ENCODE measurements around the gene EQTN.

EQTN gene

DNA sequence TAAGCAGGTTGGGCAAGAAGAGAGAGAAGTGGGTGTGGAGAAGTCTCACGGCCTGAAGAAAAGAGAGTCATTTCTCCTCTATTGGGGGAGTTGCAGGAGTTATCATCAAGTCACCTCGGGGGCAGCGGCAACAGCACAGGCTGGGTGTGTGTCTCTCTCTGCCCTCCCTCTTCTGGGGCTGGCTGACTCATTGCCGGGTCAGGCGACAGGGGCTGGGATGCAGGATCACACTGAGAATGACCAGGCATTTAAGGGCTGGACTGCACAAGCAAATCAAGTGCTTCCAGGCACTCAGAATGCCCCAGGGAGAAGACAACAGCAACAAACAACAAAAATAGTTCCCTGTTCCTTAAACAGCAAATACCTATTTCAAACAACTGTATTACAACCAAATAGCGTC lies 6.3 kb upstream of the EQTN start:
- H3K9me3 ChIP-seq (ENCODE audit: control insufficient read depth, low read length): no peaks in the 10 kb centered on the region
- H3K4me3 ChIP-seq (ENCODE audit: insufficient read depth, low read depth, low read length): no peak overlapping the region
- no peaks in the 10 kb centered on the region for H3K4me1 ChIP-seq (ENCODE audit: control insufficient read depth, insufficient read depth, low read length)
- H3K36me3 ChIP-seq (ENCODE audit: control insufficient read depth, insufficient read depth, low read length): no peaks in the 10 kb centered on the region
- no peak overlapping the region for H3K27ac ChIP-seq (ENCODE audit: insufficient read depth, low read depth, low read length, poor library complexity, severe bottlenecking)
- H3K27me3 ChIP-seq (ENCODE audit: control insufficient read depth, insufficient read depth, low read length, poor library complexity, severe bottlenecking): no peaks in the 10 kb centered on the region
- WGBS, 2 experiments: 52 to 62% methylated on average over 5 to 6 of the region's 6 CpGs

DNA sequence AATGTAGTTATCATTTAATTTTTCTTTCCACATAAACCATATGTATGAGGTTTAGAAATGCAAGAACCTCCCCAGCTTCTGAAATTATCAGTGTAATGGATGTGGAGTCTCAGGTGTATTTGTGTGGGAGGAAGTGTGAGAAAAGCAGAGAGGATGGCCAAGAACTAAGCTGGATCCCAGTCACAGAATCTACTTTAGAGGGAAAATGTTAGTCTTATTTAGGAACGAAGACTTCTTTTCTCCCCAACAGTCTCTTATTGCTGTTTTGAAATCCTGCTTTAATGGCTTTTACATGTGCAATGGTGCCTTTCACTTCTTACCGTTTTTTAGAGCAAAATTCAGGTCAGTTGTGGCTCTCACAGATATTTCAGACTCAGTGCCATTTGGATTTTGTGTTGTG lies 3.0 kb downstream of the EQTN start:
- Histone ChIP-seq H3K36me3 (ENCODE audit: control insufficient read depth, insufficient read depth, low read length) (no peaks in the 10 kb centered on the region), H3K27ac (ENCODE audit: insufficient read depth, low read depth, low read length, poor library complexity, severe bottlenecking) (no peak overlapping the region)

DNA sequence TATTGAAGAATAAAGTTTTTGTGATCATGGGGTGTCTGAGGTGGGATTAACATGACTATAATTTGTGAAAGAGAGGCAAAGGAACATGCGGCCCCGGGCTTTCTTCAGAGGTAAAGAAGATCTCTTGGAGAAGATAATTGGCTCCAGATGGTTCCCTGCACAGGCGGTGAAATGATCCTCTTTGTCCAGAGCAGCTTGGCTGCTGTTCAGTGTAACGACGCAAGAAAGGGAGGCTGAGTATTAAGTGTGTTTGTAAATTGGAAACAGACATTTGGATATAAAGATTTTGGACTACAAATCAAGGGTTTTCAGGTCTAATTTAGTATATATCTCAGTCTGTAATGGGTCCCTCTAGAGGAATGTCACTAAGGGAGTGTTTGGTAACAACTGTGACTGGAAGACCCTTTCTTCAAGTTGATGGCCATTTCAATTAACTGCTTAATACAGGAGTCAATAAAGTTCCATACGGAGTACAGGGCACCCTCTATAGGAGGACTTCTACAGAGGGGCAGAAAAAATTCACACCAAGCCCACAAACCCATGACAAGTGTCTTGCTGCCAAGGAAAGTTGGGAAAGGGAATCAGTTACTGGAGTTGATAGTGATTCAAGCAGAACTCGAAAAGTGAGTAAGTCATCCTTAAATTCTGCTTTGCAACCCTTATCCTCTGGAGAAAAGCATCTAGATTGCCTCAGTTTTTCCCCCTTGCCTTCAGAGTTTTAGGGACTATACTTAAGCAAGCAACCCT lies 4.1 kb downstream of the EQTN start:
- H3K9me3 ChIP-seq (ENCODE audit: control insufficient read depth, low read length): no peaks in the 10 kb centered on the region
- H3K27ac ChIP-seq (ENCODE audit: insufficient read depth, low read depth, low read length, poor library complexity, severe bottlenecking): no peak overlapping the region
- no peaks in the 10 kb centered on the region for H3K4me1 ChIP-seq (ENCODE audit: control insufficient read depth, insufficient read depth, low read length)
- no peaks in the 10 kb centered on the region for H3K36me3 ChIP-seq (ENCODE audit: control insufficient read depth, insufficient read depth, low read length)
- no peak overlapping the region for H3K4me3 ChIP-seq (ENCODE audit: insufficient read depth, low read depth, low read length)
- H3K27me3 ChIP-seq (ENCODE audit: control insufficient read depth, insufficient read depth, low read length, poor library complexity, severe bottlenecking): no peaks in the 10 kb centered on the region
- WGBS, 2 experiments: 91 to 93% methylated on average over 6 to 7 of the region's 7 CpGs

More for the DNA sequence above, 3.0 kb downstream of the EQTN start:
- WGBS, 2 experiments: 89 to 96% methylated on average over 2 of the region's 2 CpGs
- H3K4me3 ChIP-seq (ENCODE audit: insufficient read depth, low read depth, low read length): no peak overlapping the region
- H3K9me3 ChIP-seq (ENCODE audit: control insufficient read depth, low read length): no peaks in the 10 kb centered on the region
- H3K27me3 ChIP-seq (ENCODE audit: control insufficient read depth, insufficient read depth, low read length, poor library complexity, severe bottlenecking): no peaks in the 10 kb centered on the region
- no peaks in the 10 kb centered on the region for H3K4me1 ChIP-seq (ENCODE audit: control insufficient read depth, insufficient read depth, low read length)

DNA sequence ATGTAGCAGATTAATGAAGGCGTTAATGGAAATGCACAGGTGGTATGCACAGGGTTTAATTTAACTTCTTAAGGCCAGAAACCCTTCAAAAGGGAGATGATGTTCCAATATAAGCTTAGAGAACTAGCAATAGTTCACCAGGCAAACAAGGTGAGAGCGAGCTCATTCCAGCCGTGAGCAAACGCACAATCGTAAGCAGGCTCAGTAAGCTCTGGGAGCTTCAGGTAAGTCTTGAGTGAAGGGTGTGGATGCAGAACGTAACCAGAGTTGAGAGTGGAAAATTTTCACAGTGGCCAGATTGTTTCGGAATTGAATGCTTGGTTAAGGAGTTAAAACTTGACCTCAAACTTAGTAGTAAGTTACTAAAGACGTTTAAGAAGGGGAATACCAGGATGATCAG lies 5.7 kb downstream of the EQTN start:
- H3K27ac ChIP-seq (ENCODE audit: insufficient read depth, low read depth, low read length, poor library complexity, severe bottlenecking): no peak overlapping the region
- 92 to 93% methylated on average over 7 to 8 of the region's 8 CpGs for WGBS, 2 experiments
- no peaks in the 10 kb centered on the region for H3K27me3 ChIP-seq (ENCODE audit: control insufficient read depth, insufficient read depth, low read length, poor library complexity, severe bottlenecking)
- no peaks in the 10 kb centered on the region for H3K4me1 ChIP-seq (ENCODE audit: control insufficient read depth, insufficient read depth, low read length)
- no peaks in the 10 kb centered on the region for H3K9me3 ChIP-seq (ENCODE audit: control insufficient read depth, low read length)
- H3K4me3 ChIP-seq (ENCODE audit: insufficient read depth, low read depth, low read length): no peak overlapping the region
- H3K36me3 ChIP-seq (ENCODE audit: control insufficient read depth, insufficient read depth, low read length): no peaks in the 10 kb centered on the region

DNA sequence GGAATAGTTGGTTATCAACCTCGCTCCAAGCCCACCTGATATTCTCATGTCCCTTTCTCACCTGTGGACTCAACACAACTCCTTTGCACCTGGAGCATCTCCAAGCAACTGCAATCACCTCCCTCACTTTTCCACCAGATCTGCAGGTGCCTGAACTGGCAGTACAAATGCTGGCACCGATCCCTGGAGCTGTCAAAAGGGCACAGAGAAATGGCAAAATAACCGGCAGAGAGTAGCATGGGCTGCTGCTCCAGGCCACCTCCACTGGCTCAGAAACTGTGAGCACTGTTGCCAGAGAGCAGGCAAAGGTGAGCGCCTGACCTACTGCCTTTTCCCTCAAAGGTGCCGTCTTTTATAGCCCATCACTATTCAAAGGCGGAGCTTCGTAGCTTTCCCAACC lies 14.7 kb downstream of the EQTN start:
- no peak overlapping the region for H3K4me3 ChIP-seq (ENCODE audit: insufficient read depth, low read depth, low read length)
- 88 to 92% methylated on average over 7 of the region's 7 CpGs for WGBS, 2 experiments

DNA sequence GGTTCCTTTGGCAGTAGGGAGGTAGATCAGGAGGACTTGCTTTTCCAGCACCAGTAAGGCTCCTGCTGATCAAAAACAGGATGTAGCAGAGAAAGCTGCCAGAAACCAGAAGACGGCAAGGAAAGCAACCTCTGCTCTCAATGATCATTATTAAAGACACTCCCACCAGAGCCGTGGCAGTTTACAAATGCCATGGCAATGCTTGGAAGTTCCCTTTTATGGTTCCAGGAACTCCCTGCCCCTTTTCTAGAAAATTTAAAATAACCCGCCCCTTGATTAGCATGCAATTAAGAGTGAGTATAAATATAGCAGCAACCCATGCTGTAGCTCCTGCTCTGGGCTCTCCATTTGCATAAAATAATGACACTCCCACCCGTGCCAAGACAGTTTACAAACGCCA lies 16.1 kb downstream of the EQTN start:
- Histone ChIP-seq H3K4me3 (ENCODE audit: insufficient read depth, low read depth, low read length) (no peak overlapping the region), H3K27me3 (ENCODE audit: control insufficient read depth, insufficient read depth, low read length, poor library complexity, severe bottlenecking) (no peaks in the 10 kb centered on the region), H3K36me3 (ENCODE audit: control insufficient read depth, insufficient read depth, low read length) (no peaks in the 10 kb centered on the region), H3K27ac (ENCODE audit: insufficient read depth, low read depth, low read length, poor library complexity, severe bottlenecking) (no peak overlapping the region), H3K4me1 (ENCODE audit: control insufficient read depth, insufficient read depth, low read length) (no peaks in the 10 kb centered on the region), H3K9me3 (ENCODE audit: control insufficient read depth, low read length) (no peaks in the 10 kb centered on the region)
- WGBS, 2 experiments: 69 to 86% methylated on average over 5 of the region's 5 CpGs

More for the DNA sequence above, 14.7 kb downstream of the EQTN start:
- H3K27ac ChIP-seq (ENCODE audit: insufficient read depth, low read depth, low read length, poor library complexity, severe bottlenecking): no peak overlapping the region
- H3K27me3 ChIP-seq (ENCODE audit: control insufficient read depth, insufficient read depth, low read length, poor library complexity, severe bottlenecking): no peaks in the 10 kb centered on the region
- no peaks in the 10 kb centered on the region for H3K4me1 ChIP-seq (ENCODE audit: control insufficient read depth, insufficient read depth, low read length)
- no peaks in the 10 kb centered on the region for H3K9me3 ChIP-seq (ENCODE audit: control insufficient read depth, low read length)
- no peaks in the 10 kb centered on the region for H3K36me3 ChIP-seq (ENCODE audit: control insufficient read depth, insufficient read depth, low read length)

DNA sequence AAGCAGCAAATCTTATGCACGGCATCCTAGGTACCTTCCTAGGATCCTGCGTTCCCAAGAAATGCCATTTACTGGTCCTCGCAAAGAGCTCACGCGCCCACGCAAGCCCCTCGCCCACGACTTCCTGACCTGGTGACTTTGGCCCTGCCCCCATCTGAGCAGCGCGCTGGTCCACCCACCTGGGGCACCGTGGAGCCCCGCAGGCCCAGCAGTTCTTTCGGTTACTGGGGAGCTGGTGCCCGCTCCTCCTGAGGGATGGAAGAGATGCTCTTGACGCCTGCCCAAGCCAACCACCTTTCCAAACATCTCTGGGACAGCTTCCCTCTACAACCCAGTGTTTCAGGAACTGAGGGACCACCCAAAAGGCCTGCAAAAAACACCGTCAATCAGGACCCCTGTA lies 16.7 kb downstream of the EQTN start:
- Histone ChIP-seq H3K27me3 (ENCODE audit: control insufficient read depth, insufficient read depth, low read length, poor library complexity, severe bottlenecking) (no peaks in the 10 kb centered on the region), H3K4me1 (ENCODE audit: control insufficient read depth, insufficient read depth, low read length) (no peaks in the 10 kb centered on the region), H3K36me3 (ENCODE audit: control insufficient read depth, insufficient read depth, low read length) (no peaks in the 10 kb centered on the region), H3K4me3 (ENCODE audit: insufficient read depth, low read depth, low read length) (no peak overlapping the region), H3K27ac (ENCODE audit: insufficient read depth, low read depth, low read length, poor library complexity, severe bottlenecking) (no peak overlapping the region), H3K9me3 (ENCODE audit: control insufficient read depth, low read length) (no peaks in the 10 kb centered on the region)
- 90 to 91% methylated on average over 16 of the region's 16 CpGs for WGBS, 2 experiments

DNA sequence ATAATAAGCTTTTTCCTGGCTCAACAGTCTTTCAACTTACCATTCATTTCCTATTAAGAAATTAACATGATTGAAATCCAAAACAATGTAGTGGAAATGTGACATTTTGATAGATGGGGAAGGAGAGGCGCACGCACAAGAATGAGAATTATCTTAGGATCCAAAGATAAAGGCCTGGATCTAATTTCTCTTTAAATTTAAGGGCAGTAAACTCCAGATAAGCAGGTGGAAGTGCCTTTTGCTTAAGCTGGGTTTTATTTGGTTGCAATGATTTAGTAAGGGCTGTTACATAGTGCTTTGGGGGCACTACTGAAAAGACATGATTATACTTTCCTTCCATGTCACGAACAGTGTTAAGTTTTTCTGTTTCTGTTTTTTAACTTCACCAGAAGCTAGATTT lies 17.3 kb downstream of the EQTN start:
- Histone ChIP-seq H3K9me3 (ENCODE audit: control insufficient read depth, low read length) (no peaks in the 10 kb centered on the region), H3K4me1 (ENCODE audit: control insufficient read depth, insufficient read depth, low read length) (no peaks in the 10 kb centered on the region), H3K27ac (ENCODE audit: insufficient read depth, low read depth, low read length, poor library complexity, severe bottlenecking) (no peak overlapping the region), H3K27me3 (ENCODE audit: control insufficient read depth, insufficient read depth, low read length, poor library complexity, severe bottlenecking) (no peaks in the 10 kb centered on the region), H3K4me3 (ENCODE audit: insufficient read depth, low read depth, low read length) (no peak overlapping the region), H3K36me3 (ENCODE audit: control insufficient read depth, insufficient read depth, low read length) (no peaks in the 10 kb centered on the region)
- 92 to 94% methylated on average over 3 of the region's 3 CpGs for WGBS, 2 experiments

DNA sequence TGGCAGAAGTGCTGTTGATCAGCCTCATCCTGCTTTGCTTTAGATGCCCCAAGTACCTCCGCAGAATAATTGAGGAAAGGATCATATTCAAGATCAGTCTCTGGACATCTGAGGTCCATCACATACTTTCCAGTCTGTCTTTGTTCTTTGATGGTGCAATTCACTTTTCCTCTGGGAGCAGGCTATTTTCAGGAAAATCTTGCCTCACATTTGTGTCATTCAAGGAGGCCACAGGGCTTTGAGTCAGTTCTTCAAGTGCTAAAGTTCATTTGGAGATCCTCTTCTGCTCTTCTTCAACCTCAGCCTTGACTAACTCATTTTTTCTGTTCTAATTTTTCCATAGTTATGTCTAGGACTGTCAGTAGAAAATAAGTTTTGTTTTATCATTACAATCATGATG lies 18.6 kb downstream of the EQTN start:
- 89 to 96% methylated on average over 1 of the region's 1 CpG for WGBS, 2 experiments
- H3K27me3 ChIP-seq (ENCODE audit: control insufficient read depth, insufficient read depth, low read length, poor library complexity, severe bottlenecking): no peaks in the 10 kb centered on the region

DNA sequence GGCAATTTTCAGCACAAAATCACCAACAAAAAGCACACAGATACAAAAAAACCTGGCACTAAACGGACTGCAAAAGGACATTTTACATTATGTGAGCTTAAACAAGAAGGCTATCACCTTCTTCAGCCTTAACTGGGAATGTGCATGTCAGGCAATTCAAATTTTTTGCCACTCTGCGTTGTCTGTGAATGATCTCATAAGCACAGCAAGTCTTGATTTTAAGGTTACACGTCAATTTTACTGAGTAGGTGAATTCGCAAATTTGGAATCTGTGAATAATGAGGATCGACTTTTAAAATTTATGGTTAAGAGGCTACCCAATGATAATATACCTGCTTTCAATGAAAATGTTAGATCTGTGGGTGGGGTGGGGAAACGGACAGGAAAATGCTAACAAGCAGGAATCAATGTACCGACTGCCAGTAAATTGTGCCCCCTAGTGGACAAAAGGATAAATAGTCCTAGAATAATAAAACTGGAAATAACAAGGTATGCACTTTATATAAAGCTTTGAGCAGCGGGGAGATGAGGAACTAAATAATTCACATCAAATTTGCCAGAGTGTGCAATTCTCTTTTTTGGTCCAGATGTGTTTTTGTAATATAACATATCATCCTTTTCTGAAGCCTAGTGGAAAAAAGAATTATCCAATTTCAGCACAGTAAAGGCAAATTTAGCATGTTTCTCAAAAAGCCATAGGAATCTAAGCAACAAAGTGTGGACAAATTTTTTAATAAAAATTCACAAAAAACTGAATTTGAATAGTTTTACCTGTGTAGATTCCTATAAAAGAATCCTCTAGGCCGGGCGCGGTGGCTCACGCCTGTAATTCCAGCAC lies 20.5 kb downstream of the EQTN start:
- H3K27me3 ChIP-seq (ENCODE audit: control insufficient read depth, insufficient read depth, low read length, poor library complexity, severe bottlenecking): no peaks in the 10 kb centered on the region
- no peak overlapping the region for H3K4me3 ChIP-seq (ENCODE audit: insufficient read depth, low read depth, low read length)
- 62 to 63% methylated on average over 11 to 12 of the region's 12 CpGs for WGBS, 2 experiments
- H3K27ac ChIP-seq (ENCODE audit: insufficient read depth, low read depth, low read length, poor library complexity, severe bottlenecking): no peak overlapping the region
- no peaks in the 10 kb centered on the region for H3K36me3 ChIP-seq (ENCODE audit: control insufficient read depth, insufficient read depth, low read length)
- H3K4me1 ChIP-seq (ENCODE audit: control insufficient read depth, insufficient read depth, low read length): no peaks in the 10 kb centered on the region
- no peaks in the 10 kb centered on the region for H3K9me3 ChIP-seq (ENCODE audit: control insufficient read depth, low read length)

More for the DNA sequence above, 18.6 kb downstream of the EQTN start:
- Histone ChIP-seq H3K4me3 (ENCODE audit: insufficient read depth, low read depth, low read length) (no peak overlapping the region), H3K4me1 (ENCODE audit: control insufficient read depth, insufficient read depth, low read length) (no peaks in the 10 kb centered on the region), H3K9me3 (ENCODE audit: control insufficient read depth, low read length) (no peaks in the 10 kb centered on the region), H3K27ac (ENCODE audit: insufficient read depth, low read depth, low read length, poor library complexity, severe bottlenecking) (no peak overlapping the region), H3K36me3 (ENCODE audit: control insufficient read depth, insufficient read depth, low read length) (no peaks in the 10 kb centered on the region)
